Keratinocyte (primary cell): ENCODE data around the gene EHMT1. TPM values are rescaled to one million over a fixed set of nuclear protein-coding genes. Genes with fewer than 3 reads are reported as not detected.

Experiments used
- DNase-seq: peaks from one replicate; pipeline ENCODE4 v3.0.0-alpha.2; 2011; ENCODE audit warnings: low read depth, missing footprints, low spot score
- FAIRE-seq: peaks from 2 replicates; lab custom pipeline; 2011; peaks lifted over from hg19 to GRCh38; lab: Jason Lieb, UNC
- H2AFZ ChIP-seq: 2 replicates; pipeline ENCODE4 v1.6.0; 2012; ENCODE audit warnings: low read length, control low read depth, inconsistent platforms; ENCODE audit not compliant: control insufficient read depth
- H3K27ac ChIP-seq: 2 replicates; pipeline ENCODE4 v1.5.1; 2011; ENCODE audit warnings: low read length; ENCODE audit not compliant: control insufficient read depth, insufficient read depth
- H3K27me3 ChIP-seq: 3 replicates; pipeline ENCODE4 v1.6.0; 2011; ENCODE audit warnings: low read length; ENCODE audit not compliant: control insufficient read depth, insufficient read depth; ENCODE audit errors: extremely low read depth
- H3K36me3 ChIP-seq, 2 experiments: 2 replicates in 1 of 2; 3 replicates in 1 of 2; pipeline ENCODE4 v1.5.1; 2011; ENCODE audit warnings: low read length in 2 of 2, mild to moderate bottlenecking in 1 of 2; ENCODE audit not compliant: control insufficient read depth in 2 of 2, insufficient read depth in 2 of 2; ENCODE audit errors: extremely low read depth in 1 of 2
- H3K4me1 ChIP-seq: 3 replicates; pipeline ENCODE4 v1.5.1; 2011; ENCODE audit warnings: low read length; ENCODE audit not compliant: control insufficient read depth, insufficient read depth; ENCODE audit errors: extremely low read depth
- H3K4me2 ChIP-seq: 3 replicates; pipeline ENCODE4 v1.6.0; 2011; ENCODE audit warnings: low read depth, low read length; ENCODE audit not compliant: control insufficient read depth, insufficient read depth; ENCODE audit errors: extremely low read depth
- H3K4me3 ChIP-seq, 3 experiments: fragments of 200-600 bp in 1 of 3; sonication (generic) in 1 of 3; 2 replicates in 2 of 3; 3 replicates in 1 of 3; pipeline ENCODE4 v1.5.1; 2011 to 2016; ENCODE audit warnings: low read length in 3 of 3, mild to moderate bottlenecking in 3 of 3, control low read depth in 2 of 3, inconsistent platforms in 1 of 3, low read depth in 1 of 3, mixed read lengths in 1 of 3, mixed run types in 1 of 3, moderate library complexity in 1 of 3; ENCODE audit not compliant: control insufficient read depth in 2 of 3, insufficient read depth in 2 of 3; ENCODE audit errors: extremely low read depth in 1 of 3
- H3K79me2 ChIP-seq: 2 replicates; pipeline ENCODE4 v1.6.0; 2012; ENCODE audit warnings: low read length; ENCODE audit not compliant: control insufficient read depth, insufficient read depth
- H3K9ac ChIP-seq: 3 replicates; pipeline ENCODE4 v1.6.0; 2011; ENCODE audit warnings: low read length; ENCODE audit not compliant: control insufficient read depth, insufficient read depth; ENCODE audit errors: extremely low read depth
- H3K9me1 ChIP-seq: 3 replicates; pipeline ENCODE4 v1.6.0; 2011; ENCODE audit warnings: low read length; ENCODE audit not compliant: control insufficient read depth, insufficient read depth; ENCODE audit errors: extremely low read depth
- H3K9me3 ChIP-seq: 2 replicates; pipeline ENCODE4 v1.5.1; 2012; ENCODE audit warnings: low read depth, low read length; ENCODE audit not compliant: control insufficient read depth
- H4K20me1 ChIP-seq: 3 replicates; pipeline ENCODE4 v1.6.0; 2011; ENCODE audit warnings: low read length; ENCODE audit not compliant: control insufficient read depth, insufficient read depth; ENCODE audit errors: extremely low read depth
- EZH2 ChIP-seq: IDR thresholded peaks from one replicate; pipeline ENCODE4 v1.6.1; 2012; ENCODE audit warnings: inconsistent platforms, mild to moderate bottlenecking, low read length, moderate library complexity
- dilution Hi-C: fragments of 300-500 bp; cut with MboI; formaldehyde crosslinking; loops from one replicate; pipeline ENCODE4 v1.7.0; 2020; ENCODE audit warnings: low sequenced_read_pairs; ENCODE audit not compliant: extremely low pct_ligation_motif_present
- polyA plus RNA-seq, 5 experiments: library from polyadenylated mRNA; depleted of rRNA in 3 of 5; stranded (reverse) in 3 of 5; stranded (forward) in 1 of 5; unstranded in 1 of 5; fragments of >200 nt; gene quantifications; 1 replicate in 1 of 5; 2 replicates in 3 of 5; 3 replicates in 1 of 5; pipeline versions ENCODE4 v1.2.1 to v1.2.3, GENCODE V29; 2011 to 2012; ENCODE audit warnings: missing spikeins in 2 of 5, low read depth in 1 of 5, low replicate concordance in 1 of 5
- TF ChIP-seq, protein P1 (sequence below), 3 experiments: IDR thresholded peaks in 1 of 3; conservative IDR thresholded peaks in 1 of 3; optimal IDR thresholded peaks in 1 of 3; 2 replicates in 2 of 3; 3 replicates in 1 of 3; pipeline versions ENCODE3 to v1.5.1; 2011; ENCODE audit warnings: low read length in 3 of 3, mild to moderate bottlenecking in 3 of 3, moderate library complexity in 2 of 3, control low read depth in 1 of 3, inconsistent platforms in 1 of 3; ENCODE audit not compliant: insufficient read depth in 2 of 3; ENCODE audit errors: extremely low read depth in 1 of 3

Gene EHMT1
- polyA plus RNA-seq, 1 donor (not counting 4 experiments of a cell fraction or from before 2014, with no cell fraction given): 25.9 TPM

DNA sequence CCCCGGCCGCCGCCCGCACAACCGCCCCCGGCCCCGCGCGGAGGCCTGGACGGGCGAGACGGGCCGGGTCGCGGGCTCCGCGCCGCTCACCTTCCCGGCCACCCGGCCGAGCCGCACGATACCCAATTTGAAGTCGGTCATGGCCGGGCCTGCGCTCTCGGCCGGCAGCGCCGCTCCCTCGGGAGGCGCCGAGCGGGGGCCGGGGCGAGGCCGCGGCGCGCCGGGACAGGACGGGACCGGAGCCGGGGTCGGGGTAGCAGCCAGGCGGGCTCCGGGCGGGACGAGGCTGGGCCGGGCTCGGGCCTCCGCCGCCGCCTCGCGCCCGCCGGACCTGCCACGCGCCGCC is 28.7 kb upstream of the EHMT1 start:
- TF ChIP-seq, protein P1, sequence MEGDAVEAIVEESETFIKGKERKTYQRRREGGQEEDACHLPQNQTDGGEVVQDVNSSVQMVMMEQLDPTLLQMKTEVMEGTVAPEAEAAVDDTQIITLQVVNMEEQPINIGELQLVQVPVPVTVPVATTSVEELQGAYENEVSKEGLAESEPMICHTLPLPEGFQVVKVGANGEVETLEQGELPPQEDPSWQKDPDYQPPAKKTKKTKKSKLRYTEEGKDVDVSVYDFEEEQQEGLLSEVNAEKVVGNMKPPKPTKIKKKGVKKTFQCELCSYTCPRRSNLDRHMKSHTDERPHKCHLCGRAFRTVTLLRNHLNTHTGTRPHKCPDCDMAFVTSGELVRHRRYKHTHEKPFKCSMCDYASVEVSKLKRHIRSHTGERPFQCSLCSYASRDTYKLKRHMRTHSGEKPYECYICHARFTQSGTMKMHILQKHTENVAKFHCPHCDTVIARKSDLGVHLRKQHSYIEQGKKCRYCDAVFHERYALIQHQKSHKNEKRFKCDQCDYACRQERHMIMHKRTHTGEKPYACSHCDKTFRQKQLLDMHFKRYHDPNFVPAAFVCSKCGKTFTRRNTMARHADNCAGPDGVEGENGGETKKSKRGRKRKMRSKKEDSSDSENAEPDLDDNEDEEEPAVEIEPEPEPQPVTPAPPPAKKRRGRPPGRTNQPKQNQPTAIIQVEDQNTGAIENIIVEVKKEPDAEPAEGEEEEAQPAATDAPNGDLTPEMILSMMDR (optimal IDR thresholded peaks at IDR 0.05 in 1 of 3, IDR thresholded peaks at IDR 0.05 in 1 of 3, conservative IDR thresholded peaks at IDR 0.05 in 1 of 3; ENCODE audit: extremely low read depth in 1 of 3, insufficient read depth in 2 of 3, low read length in 3 of 3): no peak
- TF ChIP-seq EZH2: no peak
- H3K27ac ChIP-seq: no peak overlapping the region
- peaks cover 22 to 31% of the 10 kb centered on the region in 2 experiments for H3K36me3 ChIP-seq
- peak overlapping the region; percentile 83 for H3K9ac ChIP-seq
- H3K79me2 ChIP-seq: peaks cover 40% of the 10 kb centered on the region
- H3K27me3 ChIP-seq: no peaks in the 10 kb centered on the region
- FAIRE-seq (no peak), DNase-seq (no peak)
- no peak overlapping the region for H3K4me2 ChIP-seq
- dilution Hi-C loops: no loop called here
- H3K4me3 ChIP-seq: peak overlapping the region in 1 of 3 experiments; percentile 57
- H3K9me1 ChIP-seq: no peaks in the 10 kb centered on the region
- H3K4me1 ChIP-seq: peaks cover 13% of the 10 kb centered on the region
- H4K20me1 ChIP-seq: peaks cover 11% of the 10 kb centered on the region
- H2AFZ ChIP-seq: no peak overlapping the region
- no peaks in the 10 kb centered on the region for H3K9me3 ChIP-seq

DNA sequence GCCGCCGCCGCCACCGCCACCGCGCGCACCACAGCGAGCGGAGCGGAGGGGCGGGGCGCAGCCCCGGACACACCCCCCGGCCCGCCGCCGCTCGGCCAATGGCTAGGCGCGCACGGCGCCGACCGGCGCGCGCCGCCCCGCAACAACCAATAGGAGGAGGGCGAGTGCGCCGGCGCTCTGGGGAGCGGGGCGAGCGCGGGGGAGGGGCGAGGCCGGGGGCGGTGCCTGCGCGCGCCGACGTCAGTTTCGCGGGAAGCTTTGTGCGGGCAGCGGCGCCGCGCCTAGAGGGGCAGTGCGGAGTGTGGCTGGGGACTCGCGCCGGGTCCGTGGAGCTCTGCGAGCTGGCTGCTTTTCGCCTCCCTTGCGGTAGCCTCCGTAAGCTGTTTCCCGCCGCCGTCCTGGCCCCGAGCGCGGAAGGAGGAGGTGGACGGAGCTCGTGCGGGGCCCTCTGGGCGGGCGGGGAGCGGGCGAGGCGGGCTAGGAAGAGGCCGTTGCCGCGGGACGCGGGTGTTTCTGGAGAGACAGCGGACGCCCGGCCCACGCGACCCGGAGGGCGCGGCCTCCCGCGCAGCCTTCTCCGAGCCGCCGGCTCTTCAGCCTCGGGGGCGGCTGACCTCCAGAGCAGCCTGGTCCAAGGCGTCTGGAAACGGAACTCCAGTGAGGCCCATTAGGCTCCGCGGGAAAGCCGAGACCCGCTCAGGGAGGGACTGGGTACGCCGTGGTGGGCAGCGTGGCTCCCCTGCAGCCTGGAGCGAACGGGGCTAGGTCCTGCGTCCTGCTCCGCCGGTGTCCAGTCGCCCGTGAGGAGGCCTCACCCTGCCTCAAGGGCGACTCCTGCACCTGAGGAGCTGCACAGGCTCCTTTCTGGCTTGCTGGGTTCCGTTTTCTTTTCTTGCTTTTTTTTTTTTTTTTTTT is 28.1 kb upstream of the EHMT1 start, which contains the start of gene ZMYND19:
Gene ZMYND19, minus strand, starts transcription at position 44 of the 915 bp plus-strand sequence. CDS start 249 bp downstream, outside the sequence.
- H3K4me2 ChIP-seq: peak within 1 kb of the TSS; percentile 97
- H3K9me1 ChIP-seq: no peaks in the 10 kb centered on the region
- FAIRE-seq: no peak
- H3K4me3 ChIP-seq: peak within 1 kb of the TSS; percentile 57 to 92 (median 90)
- peaks cover 6% of the 10 kb centered on the region for H4K20me1 ChIP-seq
- H3K9ac ChIP-seq: peak within 1 kb of the TSS; percentile 83
- TF ChIP-seq, protein P1 (optimal IDR thresholded peaks at IDR 0.05 in 1 of 3, IDR thresholded peaks at IDR 0.05 in 1 of 3, conservative IDR thresholded peaks at IDR 0.05 in 1 of 3; ENCODE audit: extremely low read depth in 1 of 3, insufficient read depth in 2 of 3, low read length in 3 of 3): peak in 1 of 3 experiments; percentile 5
- no peak for TF ChIP-seq EZH2
- dilution Hi-C loops: no loop called here
- peaks cover 36% of the 10 kb centered on the region for H3K79me2 ChIP-seq
- no peaks in the 10 kb centered on the region for H3K9me3 ChIP-seq
- H2AFZ ChIP-seq: peak within 1 kb of the TSS; percentile 87
- no peaks in the 10 kb centered on the region for H3K27me3 ChIP-seq
- peak within 1 kb of the TSS; percentile 68 for H3K27ac ChIP-seq
- DNase-seq: no peak
- peaks cover 13% of the 10 kb centered on the region for H3K4me1 ChIP-seq
- peaks cover 19 to 27% of the 10 kb centered on the region in 2 experiments for H3K36me3 ChIP-seq
